GM18867 (cell line): ENCODE data around the gene KLHL22.

Source experiments
- ATAC-seq: cut with Tn5 transposase; IDR thresholded peaks from one replicate; pipeline ENCODE4 v1.9.1; 2021; ENCODE audit warnings: mild to moderate bottlenecking, moderate library complexity; ENCODE audit not compliant: unreplicated experiment

Gene KLHL22

DNA sequence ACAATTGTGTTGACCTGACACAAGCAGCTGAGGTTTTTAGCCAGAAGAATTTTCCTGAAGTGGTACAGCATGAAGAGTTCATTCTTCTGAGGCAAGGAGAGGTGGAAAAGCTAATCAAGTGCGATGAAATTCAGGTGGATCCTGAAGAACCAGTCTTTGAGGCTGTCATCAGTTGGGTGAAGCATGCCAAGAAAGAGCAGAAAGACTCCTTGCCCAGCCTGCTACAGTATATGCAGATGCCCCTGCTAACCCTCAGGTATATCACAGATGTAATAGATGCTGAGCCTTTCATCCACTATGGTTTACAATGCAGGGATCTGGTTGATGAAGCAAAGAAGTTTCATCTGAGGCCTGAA is 45.1 kb downstream of the KLHL22 start:
- ATAC-seq: no peak

DNA sequence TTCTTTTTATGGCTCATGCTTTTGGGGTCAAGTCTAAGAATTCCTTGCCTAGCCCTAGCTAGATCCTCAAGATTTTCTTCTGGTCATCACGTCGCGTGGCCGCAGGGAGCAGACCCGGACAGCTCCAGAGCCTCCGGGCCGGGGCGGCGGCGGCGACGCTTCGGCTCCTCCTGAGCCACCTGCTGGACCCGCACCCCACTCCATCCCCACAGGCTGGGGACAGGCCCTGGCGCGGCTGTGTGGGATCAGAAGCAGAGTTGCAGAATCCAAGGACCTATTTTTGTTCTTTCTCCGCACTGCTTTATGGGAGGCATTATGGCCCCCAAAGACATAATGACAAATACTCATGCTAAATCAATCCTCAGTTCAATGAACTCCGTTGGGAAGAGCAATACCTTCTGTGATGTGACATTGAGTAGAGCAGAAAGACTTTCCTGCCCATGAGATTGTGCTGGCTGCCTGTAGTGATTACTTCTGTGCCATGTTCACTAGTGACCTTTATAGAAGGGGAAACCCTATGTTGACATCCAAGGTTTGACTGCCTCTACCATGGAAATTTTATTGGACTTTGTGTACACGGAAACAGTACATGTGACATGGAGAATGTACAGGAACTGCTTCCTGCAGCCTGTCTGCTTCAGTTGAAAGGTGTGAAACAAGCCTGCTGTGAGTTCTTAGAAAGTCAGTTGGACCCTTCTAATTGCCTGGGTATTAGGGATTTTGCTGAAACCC is 45.6 kb downstream of the KLHL22 start:
- no peak for ATAC-seq

DNA sequence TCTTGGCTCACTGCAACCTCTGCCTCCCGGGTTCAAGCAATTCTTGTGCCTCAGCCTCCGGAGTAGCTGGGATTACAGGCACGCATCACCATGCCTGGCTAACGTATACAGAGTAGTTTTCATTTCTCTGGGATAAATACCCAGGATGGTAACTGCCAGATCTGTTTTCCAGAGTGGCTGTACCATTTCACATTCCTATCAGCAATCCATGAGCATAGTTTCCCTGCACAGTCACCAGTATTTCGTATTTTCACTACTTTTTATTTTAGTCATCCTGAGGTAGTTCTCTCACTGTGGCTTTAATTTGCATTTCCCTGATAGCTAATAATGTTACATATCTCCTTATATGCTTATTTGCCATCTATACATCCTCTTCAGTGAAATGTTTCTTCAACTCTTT is 47.0 kb downstream of the KLHL22 start:
- no peak for ATAC-seq

DNA sequence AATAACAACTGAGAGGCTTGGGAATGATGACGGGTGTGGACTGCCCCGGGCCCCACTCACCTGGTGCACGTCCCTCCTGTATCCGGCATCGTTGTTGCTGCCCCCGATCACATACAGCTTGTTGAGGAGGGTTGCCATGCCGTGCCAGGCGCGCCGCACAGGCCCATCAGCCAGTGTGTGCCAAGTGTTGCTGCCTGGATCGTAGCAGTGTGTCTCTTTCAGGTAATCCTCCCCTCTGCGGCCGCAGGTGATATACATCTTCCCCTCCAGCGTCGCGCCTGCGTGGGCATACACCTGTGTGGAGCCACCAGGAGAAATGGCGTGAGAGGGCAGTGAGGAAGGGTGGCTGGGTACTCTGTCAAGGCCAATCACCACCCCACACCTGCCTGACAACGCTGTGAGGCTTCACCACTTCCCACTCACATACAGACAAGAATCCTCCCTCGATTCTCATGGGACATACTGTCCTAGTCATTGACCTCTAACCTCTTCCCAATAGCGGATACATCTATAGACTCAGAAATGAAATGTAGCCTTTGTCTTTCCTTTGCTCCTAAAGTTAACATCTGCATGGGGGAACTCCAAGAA is 49.1 kb downstream of the KLHL22 start:
- ATAC-seq: no peak

DNA sequence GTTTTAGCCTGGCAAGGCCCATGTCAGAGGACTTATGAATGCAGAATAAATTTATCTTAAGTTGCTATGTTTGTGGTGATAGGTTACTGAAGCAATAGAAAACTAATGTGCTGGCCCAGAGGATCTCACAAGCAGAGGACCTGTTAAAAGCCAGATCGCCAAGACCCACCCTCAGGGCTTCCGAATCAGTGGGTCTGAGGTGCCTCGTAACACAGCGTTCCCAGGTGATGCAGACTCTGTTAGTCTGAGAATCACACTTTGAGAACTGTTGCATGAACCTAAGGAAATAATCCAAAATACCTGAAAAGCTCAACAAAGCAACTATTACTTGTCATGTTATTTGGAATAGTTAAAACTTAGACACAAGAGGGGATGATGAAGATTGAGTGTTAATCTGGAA is 51.3 kb downstream of the KLHL22 start:
- ATAC-seq: no peak

DNA sequence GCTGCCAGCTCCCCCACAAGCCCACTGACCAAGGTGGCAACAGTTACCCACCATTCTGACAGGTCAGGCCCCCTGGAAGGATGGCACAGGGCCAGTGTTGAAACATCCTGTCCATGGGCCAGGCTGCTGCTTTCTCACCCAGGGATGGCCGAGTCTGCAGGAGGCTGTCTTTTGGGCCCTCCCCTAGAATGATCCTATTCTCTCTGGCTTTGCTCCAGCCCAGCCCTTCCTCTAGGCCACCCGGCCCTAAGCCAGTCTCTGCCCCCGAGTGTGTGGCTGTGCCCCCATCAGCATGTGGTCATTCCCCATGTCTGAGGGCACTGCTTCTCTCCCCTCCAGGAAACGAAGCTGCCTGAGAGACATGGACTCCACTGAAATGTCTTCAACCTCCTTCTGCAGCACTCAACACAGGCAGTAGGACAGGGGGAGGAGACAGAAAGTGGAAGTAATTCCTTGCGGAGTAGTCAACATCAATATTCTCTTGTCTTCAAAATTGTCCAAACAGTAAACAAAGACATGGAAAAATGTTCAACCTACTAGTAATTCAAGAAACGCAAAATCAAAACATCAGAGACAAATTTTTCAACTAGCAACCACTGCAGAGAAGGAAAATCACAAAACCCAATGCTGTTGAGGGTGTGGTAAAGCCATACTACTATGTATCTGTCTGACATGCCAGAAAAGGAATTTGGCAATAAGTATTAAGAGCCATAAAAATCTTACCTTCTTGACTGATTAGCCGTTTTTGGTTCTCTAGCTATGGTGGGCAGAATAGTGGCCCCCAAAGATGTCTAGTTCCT is 52.9 kb downstream of the KLHL22 start:
- no peak for ATAC-seq

DNA sequence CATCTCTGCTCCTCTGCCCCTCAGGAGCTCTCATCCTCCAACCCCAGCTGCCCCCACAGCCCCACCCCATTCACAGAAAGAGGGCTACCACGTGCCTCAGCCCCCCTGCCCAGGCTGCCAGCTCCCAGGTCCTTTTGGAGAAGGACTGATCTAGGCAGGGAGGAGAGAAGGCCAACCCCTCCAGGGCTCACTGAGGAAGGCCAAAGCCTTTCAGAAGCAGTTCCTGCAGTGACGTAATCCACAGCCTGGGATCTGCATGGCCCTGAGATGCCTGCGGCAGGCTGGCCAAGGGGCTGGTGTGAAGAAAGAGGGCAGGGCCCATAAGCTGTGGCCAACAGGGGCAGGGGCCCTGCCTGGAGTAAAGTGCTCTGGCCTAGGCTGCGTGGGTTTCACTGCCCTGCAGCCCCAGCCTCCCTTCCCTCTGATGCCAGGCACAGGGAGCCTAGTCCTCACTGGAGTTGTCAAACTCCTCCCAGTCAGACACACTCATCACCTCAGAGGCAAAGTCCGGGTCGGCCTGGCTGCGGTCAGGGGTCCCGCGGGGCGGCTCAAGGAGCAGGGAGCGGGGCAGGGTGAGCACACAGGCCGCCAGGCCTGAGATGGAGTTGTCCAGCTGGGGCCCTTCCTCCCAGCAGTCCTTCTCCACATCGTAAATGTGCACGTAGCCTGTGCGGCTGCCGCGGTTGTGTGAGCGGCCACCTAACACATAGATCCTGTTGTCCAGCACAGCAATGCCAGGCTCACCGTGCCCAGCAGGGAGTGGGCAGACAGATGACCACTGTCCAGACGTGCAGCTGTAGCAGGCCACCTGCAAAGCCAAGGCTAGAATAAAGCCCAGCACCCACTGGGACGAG is 53.7 kb downstream of the KLHL22 start:
- no peak for ATAC-seq

DNA sequence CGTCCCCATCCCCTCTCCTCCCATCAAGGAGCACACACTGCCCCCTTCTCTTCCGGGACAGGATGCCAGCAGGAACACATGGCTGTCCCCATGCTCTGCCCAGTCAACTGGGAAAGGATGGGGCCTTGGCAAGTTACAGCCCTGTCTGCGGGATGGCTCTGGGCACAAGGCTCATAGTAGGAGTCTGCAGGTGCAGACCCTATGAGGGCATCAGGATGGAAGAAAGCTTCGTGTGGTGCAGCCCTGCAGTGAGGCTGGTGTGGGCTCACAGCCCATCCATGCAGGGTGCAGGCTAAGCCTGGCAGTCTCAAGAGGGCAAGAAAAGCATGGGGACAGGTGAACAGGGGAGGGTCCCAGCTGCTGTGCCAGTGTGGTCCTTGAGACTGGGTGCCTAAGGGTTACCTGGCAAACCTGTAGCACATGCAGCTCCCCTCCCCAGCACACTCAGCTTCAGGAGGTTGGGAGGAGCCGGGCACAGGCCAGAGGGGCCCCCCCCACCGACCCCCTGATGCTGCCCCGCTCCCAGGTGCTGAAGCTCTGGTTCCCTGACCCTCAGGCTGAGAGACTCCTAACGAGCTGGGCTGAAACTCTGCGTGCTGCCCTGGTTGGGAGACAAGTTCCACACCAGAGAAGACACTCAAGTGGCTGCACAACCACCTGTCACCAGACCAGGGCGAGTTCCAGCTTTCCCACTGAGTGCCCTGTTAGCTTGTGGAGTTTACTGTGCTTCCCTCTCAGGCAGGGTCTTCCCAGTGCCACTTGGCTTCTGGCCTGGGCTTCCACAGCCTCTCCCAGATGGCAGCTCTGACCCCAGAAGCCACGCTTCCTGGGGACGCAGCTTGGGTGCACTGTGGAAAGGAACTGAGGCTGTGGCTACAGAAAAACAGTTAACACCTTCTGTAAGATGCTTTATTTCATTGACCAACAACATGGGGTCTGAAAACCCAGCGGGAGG is 54.7 kb downstream of the KLHL22 start:
- no peak for ATAC-seq

DNA sequence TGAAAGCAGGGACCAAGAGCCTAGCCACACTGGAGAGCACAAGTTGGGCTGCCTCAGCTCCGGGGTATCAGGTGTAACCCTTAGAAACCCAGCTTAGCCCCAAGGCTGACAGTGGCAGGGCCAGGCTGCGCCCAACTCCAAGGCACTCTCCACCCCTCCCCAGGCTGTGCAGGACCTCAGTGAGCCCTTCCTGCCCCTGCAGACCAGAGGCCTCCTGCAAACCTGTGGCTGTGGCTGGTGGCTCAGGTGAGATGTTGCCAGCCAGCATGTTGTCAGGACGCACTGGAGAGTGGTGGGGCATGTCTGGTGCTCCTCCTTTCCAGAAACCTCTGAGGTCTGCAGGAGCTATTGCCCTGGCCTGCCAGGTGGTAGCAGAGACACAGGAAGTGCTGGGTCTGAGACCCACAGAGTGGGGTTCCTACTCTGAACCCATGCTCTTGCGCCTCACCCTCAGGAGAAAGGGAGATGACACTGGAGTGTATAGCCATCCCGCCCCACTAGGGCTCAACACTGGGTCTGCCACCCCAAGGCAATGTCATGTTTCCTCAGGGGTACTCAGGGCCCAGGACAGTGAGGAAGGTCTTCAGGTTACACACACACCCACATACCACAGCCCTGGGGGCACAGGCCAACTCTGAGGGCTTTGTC is 55.5 kb downstream of the KLHL22 start:
- no peak for ATAC-seq

DNA sequence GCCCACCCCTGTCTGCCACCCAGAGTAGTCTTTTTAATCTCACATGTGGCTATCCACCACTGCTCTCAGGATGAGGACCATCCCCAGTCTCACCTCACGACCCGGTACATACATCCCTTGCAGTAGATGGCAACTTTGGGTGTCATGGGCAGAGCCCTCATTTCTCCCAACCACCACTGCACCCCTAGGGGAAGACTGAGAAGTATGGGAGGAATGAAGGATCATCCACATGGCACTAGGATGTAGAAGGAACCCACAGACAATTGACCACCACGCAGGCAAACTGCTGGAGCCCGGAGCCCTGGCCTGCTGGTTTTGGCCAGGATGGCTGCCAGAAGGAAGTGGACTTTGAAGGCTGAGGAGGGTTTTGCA is 56.1 kb downstream of the KLHL22 start:
- no peak for ATAC-seq

DNA sequence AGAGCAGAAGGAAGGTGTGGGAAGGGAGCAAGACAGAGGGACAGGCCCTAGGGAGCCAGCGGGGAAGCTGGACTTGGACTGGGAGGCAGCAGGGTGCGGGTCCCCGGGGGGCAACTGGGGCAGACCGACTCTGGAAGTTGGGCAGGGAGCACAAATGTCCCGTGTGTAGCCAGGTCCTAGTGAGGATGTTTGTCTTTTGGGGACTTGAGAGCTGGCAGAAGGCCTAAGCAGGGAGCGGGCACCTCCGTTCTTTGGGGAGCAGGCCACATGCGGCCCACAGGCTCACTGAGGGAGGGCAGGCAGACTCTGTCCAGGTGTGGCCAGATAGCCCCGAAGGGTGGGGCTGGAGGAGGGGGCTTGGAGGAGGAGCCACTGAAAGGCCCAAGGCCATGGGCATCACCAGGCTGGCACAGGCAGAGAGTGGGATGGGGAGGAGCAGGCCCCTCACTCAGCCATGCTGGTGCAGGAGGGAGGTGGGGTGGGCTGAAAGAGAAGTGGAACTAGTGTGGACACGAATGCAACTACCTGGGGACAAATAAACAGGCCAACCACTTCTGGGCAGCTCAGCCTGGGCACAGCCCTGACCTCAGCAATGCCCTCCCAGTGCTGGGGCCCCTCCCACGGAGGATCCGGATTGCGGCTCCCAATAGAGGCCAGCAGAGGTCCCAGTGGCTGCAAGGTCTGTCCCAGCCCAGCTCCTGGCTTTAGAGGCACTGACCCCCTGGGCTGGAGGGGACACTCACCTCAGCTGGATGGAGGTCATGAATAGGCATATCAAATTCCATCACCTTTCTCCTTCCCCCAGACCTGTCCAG is 56.7 kb downstream of the KLHL22 start:
- ATAC-seq: no peak

DNA sequence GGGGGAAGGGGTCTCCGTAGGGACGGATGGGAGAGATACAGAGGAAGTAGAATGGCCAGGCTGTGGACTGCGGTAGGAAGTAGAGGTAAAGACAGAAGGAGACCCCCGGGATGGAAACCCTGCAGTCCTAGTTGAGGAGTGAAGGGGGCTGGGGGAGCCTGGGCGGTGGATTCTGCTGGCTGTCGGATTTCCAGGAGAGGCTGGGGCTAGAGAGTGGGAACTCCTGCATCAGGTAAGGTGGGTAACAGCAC is 57.2 kb downstream of the KLHL22 start:
- ATAC-seq: no peak

DNA sequence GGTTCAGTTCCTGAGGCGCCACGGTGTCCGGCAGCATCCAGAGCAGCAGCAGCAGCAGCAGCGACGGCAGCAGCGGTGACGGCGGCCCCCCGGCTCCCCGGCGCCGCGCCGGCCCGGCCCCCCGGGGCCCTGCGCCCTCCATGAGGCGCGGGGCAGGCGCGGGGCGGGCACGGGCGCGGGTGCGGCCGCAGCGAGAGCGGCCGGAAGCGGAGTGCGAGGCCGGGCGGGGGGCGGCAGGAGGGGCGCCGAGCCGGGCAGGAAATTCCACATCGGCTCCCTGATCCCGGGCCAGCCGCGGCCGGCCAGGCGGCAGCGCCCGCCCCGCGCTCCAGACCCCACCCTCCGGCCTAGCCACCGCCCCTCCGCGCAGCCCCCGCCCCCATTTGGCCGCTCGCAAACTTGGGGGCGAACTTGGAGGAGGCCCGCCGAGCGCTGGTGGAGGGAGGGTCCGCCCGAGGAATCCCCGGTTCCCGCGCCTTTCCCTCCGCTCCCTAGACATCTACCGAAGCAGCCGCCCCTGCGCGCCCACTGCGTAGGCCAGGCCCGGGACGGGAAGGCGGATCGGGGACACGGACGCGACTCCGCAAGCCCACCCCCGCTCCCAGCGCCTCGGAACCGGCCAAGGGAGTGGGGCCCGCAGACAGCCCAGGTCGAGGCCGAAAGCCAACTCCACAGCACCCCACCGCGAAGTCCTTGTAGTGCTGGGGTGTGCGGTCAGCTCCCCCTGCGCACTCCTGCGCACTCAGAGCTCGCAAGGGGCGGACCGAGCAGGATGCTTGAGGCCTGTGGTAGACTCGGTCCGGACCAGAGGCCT is 57.8 kb downstream of the KLHL22 start, which contains the start of gene SCARF2:
Gene SCARF2, minus strand, starts transcription at position 213 of the 814 bp plus-strand sequence. Its CDS starts 71 bp downstream, at position 142.
- ATAC-seq: no peak

DNA sequence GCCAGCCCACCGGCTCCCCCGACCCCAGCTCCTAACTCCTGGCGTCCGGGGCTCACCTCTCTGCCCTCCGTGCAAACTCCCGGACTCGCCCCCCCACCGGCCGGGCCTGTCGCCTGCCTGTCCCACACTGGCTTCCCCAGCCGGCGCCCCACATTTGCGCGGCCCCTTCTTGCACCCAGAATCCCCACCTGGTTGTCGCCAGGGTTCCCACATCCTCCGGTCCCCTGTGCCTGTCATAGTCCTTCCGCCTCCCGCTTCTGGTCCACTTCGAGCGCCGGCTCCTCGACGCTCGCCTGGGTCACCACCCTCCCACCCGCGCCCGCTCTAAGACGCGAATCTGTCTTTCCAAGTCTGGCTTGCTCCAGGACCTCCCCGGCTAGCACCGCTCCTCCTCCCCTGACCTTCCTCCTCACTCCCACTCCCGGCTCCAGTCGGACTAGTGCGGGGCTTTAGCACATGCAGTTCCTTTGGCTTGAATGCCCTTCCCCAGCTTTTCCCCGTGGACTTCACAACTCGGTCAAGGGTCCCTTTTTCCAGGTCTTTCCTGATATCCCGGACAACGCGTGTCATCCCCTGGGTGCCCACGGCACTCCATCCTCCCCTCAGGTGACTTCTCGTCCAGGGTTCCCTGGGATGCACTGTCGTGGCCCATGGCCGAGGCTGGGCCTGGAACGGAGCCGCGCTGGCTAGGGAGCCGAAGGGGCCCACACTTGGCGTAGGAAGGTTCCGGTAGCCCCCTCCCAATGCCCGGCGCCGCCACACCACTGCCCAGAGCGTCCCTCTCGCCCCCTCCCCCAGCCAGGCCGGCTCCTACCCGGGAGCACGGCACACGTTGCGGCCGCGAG is 58.6 kb downstream of the KLHL22 start:
- no peak for ATAC-seq

DNA sequence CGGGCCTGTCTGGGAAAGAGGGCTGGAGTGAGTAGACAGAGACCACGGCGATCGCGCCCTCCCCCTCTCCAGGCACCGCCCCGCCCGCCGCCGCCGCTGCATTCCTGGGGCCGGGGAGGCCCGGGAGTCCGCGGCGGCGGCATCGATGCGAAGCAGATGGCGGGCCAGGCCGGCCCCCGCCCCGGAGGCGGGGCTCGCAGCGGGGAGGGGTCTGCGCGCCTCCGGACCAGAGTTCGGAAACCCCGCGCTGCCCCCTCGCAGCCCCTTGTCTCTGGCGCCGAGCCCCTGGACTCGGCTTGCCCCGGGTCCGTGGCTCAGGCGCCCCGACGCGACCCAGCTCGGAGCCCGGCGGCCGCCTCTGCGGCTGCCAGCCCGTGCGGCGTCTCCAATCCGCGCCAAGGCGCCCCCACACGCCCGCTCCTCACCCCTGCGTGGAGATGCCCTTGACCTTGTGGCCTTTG is 59.3 kb downstream of the KLHL22 start:
- ATAC-seq: no peak

DNA sequence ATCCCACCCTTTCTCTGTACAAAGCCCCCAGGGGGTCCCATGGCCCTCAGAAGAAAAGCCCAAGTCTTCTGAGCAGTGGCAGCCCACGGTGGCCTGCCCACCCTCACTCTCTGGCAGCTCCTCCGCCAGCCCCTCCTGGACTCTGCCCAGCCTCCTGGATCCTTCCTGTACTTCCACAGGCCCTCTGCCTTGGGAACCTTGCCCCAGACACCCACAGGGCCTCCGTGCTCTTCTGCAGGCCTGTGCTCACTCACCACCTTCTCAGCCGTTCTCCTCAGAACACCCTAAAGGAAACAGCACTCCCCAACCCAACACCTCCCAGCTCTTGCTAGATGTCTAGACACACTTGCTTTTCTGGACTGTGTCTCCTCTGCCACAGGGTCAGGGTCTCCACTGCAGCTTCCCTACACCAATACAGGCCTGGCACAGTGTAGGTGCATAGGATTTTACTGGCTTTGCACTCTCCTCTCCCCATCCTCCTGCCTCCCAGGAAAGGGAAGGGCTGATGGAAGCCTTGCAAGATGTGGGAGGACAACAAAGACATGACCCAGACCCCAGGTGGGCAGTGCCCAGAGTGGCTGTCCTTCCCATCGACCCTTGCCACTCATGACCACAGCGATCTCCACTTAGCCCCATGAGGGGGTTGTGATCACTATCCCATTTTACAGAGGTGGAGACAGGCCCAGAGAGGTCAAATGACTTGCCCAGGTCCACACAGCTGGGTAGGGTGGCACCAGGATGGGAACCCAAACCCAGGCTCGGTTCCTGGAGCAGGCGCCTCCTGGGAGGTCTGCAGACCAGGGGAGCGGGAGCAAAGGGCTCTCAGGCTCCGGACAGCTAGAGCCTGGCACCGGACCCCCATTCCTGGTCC is 59.9 kb downstream of the KLHL22 start:
- no peak for ATAC-seq
